Measurements from ENCODE around the gene MYO9B. TPM values are rescaled to one million over a fixed set of nuclear protein-coding genes. Genes with fewer than 3 reads are reported as not detected.

MYO9B gene
- total RNA-seq, 1 experiment from 2014 or later: 58.6 TPM

GRCh38 chr19:17172624-17173345, 97.2 kb downstream of the MYO9B start:
- H3K23ac ChIP-seq (ENCODE audit: insufficient read length, low read depth, low read length): no peak overlapping the region
- no CpG with 5 or more reads among the region's 33 CpGs for WGBS (ENCODE audit: extremely low coverage, insufficient read length, low lambda C conversion rate)
- H3K27ac ChIP-seq (ENCODE audit: insufficient read length, low read depth, low read length): no peak overlapping the region
- H3K4ac ChIP-seq (ENCODE audit: low read depth, low read length): no peak overlapping the region
- no peak overlapping the region for H2BK20ac ChIP-seq (ENCODE audit: low read depth, low read length, poor library complexity, severe bottlenecking)
- no peak overlapping the region for H3K9ac ChIP-seq (ENCODE audit: extremely low read depth, insufficient read length, low read length)
- H2BK15ac ChIP-seq (ENCODE audit: low read depth, low read length): no peak overlapping the region
- no peak overlapping the region for H2BK5ac ChIP-seq (ENCODE audit: insufficient read length, low read length)
- no peak overlapping the region for H4K5ac ChIP-seq (ENCODE audit: insufficient read length, low read depth, low read length)
- H2BK120ac ChIP-seq (ENCODE audit: low read depth, low read length, poor library complexity, severe bottlenecking): no peak overlapping the region
- H3K18ac ChIP-seq (ENCODE audit: insufficient read length, low read depth, low read length): no peak overlapping the region
- H3K27ac Mint-ChIP-seq: 0 out of 7 replicates have a peak overlapping the region, but pooled peaks of 1 of the 3 experiments have one; percentile 16
- no peak overlapping the region for H4K91ac ChIP-seq (ENCODE audit: insufficient read length, low read depth, low read length)
- no peak for DNase-seq
- no peak overlapping the region for H3K4me2 ChIP-seq (ENCODE audit: insufficient read depth, insufficient read length, low read length)
- no peaks in the 10 kb centered on the region for H3K79me1 ChIP-seq (ENCODE audit: insufficient read depth, low read depth, low read length, poor library complexity, severe bottlenecking)
- no peak overlapping the region for H2BK12ac ChIP-seq (ENCODE audit: insufficient read length, low read depth, low read length)
- no peak overlapping the region for H3K56ac ChIP-seq (ENCODE audit: insufficient read length, low read depth, low read length)
- no peaks in the 10 kb centered on the region for H4K20me1 ChIP-seq (ENCODE audit: control insufficient read depth, insufficient read depth, insufficient read length)
- H3K4me1 ChIP-seq (ENCODE audit: insufficient read depth, low read length): no peaks in the 10 kb centered on the region
- no peaks in the 10 kb centered on the region for H3K27me3 Mint-ChIP-seq (ENCODE audit: low read depth)
- H3K79me2 ChIP-seq (ENCODE audit: insufficient read depth, low read length): no peaks in the 10 kb centered on the region
- no peak overlapping the region for H3K14ac ChIP-seq (ENCODE audit: insufficient read depth, low read length)
- no peaks in the 10 kb centered on the region for H3K23me2 ChIP-seq (ENCODE audit: insufficient read length, low read depth, low read length, poor library complexity, severe bottlenecking)
- no peak overlapping the region for H3K4me3 Mint-ChIP-seq
- H3K4me1 Mint-ChIP-seq: no peaks in the 10 kb centered on the region
- no peaks in the 10 kb centered on the region for H3K9me3 ChIP-seq (ENCODE audit: control insufficient read depth, low read depth, low read length)
- no peak overlapping the region for H4K8ac ChIP-seq (replicated peaks; ENCODE audit: insufficient read length, low read depth, low read length)
- H3K9me3 Mint-ChIP-seq: no peaks in the 10 kb centered on the region
- peaks cover 32 to 74% (median 56%) of the 10 kb centered on the region in 3 experiments for H3K36me3 Mint-ChIP-seq (ENCODE audit: insufficient read depth in 1 of 3, low read depth in 3 of 3)
- no peak overlapping the region for H2AFZ ChIP-seq (ENCODE audit: low read length)
- no peak for TF ChIP-seq CTCF (conservative IDR thresholded peaks at IDR 0.05)
- H3K27me3 ChIP-seq (ENCODE audit: insufficient read depth, low read length): no peaks in the 10 kb centered on the region
- H2AK5ac ChIP-seq (ENCODE audit: insufficient read length, low read length): no peak overlapping the region
- no peak overlapping the region for H3T11ph ChIP-seq (ENCODE audit: low read length)
